Liver (tissue), 3 donors: ENCODE results near the gene PARP4.

Experiments used
- ATF3 ChIP-seq: IDR thresholded peaks from 2 replicates; pipeline ENCODE4 v1.6.1; 2016; ENCODE audit warnings: antibody characterized with exemption
- CTCF ChIP-seq: fragments of 150-350 bp; IDR thresholded peaks from 2 replicates; pipeline ENCODE4 v1.5.1; 2017; ENCODE audit warnings: improper control_type of control experiment, low read depth, low read length; ENCODE audit not compliant: missing input control
- GABPA ChIP-seq, 2 donors: IDR thresholded peaks in 1 of 2; conservative IDR thresholded peaks in 1 of 2; 2 replicates each; pipeline ENCODE4 v1.6.1; 2016; ENCODE audit warnings: antibody characterized with exemption in 2 of 2, mild to moderate bottlenecking in 1 of 2, moderate library complexity in 1 of 2
- MAX ChIP-seq: IDR thresholded peaks from 2 replicates; pipeline ENCODE4 v1.6.1; 2016; ENCODE audit warnings: antibody characterized with exemption
- REST ChIP-seq: IDR thresholded peaks from 2 replicates; pipeline ENCODE4 v1.6.1; 2016; ENCODE audit warnings: antibody characterized with exemption, mild to moderate bottlenecking
- RXRA ChIP-seq, 2 donors: IDR thresholded peaks; 2 replicates each; pipeline ENCODE4 v1.6.1; 2017 to 2018; ENCODE audit warnings: antibody characterized with exemption in 2 of 2, mild to moderate bottlenecking in 1 of 2
- donor health status: healthy.
- donor health status: healthy.

- TF ChIP-seq CTCF (no peak), RXRA (IDR thresholded peaks at IDR 0.05) (no peak), REST (no peak), GABPA (IDR thresholded peaks at IDR 0.05 in 1 of 2, conservative IDR thresholded peaks at IDR 0.05 in 1 of 2) (no peak), MAX (no peak), ATF3 (no peak)
Observed at GRCh38 chr13:24506698-24507335, 5.8 kb downstream of the PARP4 start.
